Measurements from ENCODE around the gene ATP7B.

Gene ATP7B

GRCh38 chr13:51943721-51944120, 67.5 kb downstream of the ATP7B start:
- DNase-seq, result no peak

DNA sequence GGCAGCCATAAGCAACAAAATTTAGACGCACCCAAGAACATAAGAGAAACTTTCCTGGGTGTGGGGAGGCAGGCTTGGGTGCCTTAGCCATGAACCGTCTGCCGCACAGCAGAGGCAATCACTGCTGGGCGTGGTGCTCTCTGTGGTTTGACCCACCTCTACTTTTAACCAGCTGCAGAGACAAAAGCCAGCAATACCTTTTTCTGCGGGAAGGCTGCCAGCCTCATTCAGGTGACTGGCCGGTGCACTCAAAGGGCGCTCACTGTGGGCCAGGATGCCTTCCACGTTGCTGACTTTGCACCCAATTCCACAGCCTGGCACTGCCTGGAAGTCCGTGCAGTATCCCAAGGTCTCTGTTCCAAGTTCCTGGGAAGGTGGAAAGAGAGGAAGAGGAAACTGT, 69.1 kb downstream of the ATP7B start:
- no peak for DNase-seq

DNA sequence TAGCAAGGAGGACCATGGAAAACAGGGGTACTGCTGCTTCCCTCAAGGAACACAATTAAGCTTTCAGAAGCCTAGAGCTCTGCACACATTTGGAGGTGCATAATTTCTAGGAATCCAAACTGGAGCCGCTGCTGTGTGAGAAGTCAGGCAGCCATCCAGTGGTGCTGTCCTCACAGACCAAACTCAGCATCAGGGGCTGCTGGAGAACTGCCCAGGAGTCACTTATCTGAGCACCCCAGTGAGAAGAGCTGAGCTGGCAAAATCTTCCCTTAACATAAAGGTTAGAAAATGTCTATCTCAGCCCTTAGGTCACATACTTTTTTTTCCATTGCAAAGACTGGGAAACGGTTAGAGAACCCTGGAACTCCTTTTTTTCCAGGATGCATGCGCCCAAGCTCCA, 72.8 kb downstream of the ATP7B start:
- DNase-seq, result no peak

DNA sequence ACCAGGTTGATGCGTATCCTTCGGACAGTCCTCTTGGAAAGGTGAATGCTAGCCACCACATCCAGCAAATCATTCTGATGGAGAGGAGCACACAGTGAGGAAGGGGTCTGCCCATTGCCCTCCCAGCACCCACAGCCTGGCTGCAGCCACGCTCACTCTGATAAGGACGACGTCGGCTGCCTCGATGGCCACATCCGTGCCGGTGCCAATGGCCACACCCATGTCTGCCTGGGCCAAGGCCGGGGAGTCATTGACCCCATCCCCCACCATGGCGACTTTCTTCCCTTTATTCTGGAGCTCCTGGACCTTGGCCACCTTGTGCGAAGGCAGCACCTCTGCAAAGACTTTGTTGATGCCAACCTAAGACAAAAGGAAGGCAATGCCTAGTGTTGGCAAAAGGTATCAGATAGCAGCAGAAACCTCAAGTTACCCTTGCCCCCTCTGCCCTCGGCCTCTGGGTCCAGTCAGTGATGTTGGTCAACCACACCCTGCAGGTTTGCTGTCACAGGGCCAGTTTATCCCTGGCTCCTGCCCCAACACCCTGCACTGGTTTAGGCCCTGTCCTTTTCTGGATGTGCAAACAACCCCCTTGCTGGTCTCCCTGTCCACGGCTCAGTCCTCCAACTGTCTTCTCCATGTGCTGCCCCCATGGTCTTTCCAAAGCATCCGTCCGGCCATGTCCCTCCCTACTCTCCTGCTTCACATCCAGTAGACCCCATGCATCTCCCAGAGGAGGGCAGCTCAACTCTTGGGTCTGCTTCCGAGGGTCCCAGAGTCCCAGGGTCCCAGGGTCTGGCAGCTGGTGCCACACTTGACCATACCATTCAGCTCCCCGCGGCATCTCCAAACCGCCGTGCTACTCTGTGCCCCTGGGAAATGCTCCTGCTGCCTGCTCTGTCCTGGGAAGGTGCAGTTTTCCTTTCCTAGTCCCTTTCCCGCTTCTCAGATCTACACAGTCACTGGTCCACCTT, 73.6 kb downstream of the ATP7B start:
- DNase-seq, result no peak

- DNase-seq, result no peak
Measured at GRCh38 chr13:51935326-51936171, 75.7 kb downstream of the ATP7B start.

DNA sequence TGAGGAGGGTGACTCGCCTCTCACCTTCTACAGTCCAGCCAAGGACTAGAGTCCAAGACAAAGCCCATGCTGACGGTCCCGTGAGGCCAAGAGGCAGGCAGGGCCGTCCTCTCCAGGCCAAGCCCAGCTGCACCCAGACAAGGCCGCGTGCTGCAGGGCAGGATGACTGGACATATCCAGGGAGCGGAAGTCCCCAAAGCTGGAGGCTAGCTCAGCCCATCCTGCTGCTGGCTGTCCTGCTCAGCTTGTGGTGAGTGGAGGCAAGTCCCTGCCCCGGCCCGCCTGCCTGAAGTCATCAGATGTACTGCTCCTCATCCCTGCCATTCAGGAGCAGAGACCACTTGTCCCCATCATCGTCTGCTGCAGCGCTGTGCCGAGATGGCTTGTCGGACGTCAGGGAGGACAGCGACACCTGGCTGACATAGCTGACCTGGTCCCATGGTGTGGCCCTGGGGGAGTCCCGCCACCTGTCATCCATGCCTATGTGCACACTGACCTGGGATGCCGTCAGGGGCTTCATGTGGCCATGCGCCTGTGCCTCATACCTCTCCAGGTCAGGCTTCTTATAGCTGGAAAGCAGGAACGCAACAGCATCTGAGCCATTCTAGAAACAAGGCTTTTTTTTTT, 76.7 kb downstream of the ATP7B start:
- no peak for DNase-seq

DNA sequence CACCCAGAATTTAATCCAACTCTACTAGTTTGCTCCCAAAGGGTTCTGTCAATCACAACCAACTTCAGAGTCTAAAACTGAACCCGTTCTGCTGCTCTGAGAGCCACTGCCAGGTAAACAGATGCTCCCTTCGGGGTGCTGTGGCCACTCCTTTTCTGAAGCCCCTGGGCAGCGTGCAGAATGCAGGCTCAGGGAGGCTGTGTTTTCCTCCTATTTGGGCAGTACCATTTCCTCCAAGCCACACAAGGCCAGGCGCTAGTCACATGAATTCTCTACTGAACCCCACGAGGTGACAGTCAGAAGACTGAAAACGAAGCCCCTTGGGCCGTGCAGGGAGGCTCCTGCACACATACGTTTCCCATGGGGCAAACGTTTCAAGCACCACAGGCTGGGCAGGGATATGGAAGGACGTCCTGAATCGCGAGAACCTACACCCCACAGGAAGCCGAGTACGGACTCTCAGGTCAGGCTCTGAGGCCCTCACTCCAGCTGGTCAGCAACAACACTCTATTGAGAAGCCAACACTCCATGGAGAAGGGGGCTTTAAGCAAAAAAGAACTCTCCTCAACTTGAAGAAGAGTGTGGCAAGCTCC, 77.7 kb downstream of the ATP7B start:
- no peak for DNase-seq

- DNase-seq, result no peak
Measured at GRCh38 chr13:51932231-51932630, 79.0 kb downstream of the ATP7B start.

DNA sequence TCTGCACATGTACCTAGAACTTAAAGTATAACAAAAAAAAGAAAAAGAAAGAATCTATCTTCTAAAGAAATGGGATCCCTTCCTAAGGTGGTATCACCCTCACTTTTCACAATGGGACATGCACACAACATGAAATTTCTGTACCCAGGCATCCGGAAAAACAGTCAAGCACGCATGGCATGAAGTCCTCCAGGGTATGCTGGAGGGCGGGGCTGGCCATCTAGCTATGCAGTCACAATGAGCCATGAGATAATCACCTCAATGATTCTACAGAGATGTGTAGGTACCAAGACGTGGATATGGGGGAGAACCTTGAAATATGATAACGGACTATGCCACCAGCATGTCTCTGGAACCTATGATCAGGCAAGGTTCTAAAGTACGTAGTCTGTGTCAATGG, 79.6 kb downstream of the ATP7B start:
- DNase-seq, result no peak

- no peak for DNase-seq
Measured at GRCh38 chr13:51929699-51930098, 81.6 kb downstream of the ATP7B start.

DNA sequence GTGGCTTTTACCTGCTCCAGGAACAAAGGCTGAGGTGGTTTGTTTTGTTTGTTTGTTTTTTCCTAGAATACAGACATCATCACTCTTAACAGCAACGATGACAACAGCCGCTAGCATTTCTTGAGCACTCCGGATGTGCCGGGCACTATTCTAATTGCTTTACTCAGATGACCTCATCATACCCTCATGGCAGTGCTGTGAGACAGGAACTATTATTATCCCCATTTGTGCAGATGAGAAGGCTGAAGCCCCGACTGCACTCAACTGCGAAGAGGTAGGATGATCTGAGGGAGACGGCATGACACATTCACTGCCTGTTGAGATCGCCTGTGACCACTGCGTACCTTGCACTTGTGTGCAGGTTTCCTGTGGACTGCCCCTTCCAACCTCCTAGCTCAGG, 83.0 kb downstream of the ATP7B start:
- DNase-seq, result no peak

DNA sequence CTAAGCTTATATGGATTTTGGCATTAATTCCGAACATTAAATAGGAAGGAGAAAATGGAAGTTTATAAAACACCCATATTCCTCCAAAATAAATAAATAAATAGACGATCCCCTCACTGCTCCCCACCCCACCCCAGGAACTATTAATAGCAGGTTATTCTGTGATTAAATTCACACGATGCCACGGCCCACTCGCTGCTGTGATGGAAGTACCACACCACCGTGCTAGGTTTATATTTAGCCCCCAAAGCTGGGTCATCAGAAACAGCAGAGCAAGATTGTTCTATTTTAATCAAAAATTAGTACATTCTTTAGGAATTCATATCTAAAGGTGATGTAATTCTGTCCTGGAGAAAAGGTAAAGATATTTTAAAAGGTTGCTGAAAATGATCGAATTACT, 84.1 kb downstream of the ATP7B start:
- no peak for DNase-seq

DNA sequence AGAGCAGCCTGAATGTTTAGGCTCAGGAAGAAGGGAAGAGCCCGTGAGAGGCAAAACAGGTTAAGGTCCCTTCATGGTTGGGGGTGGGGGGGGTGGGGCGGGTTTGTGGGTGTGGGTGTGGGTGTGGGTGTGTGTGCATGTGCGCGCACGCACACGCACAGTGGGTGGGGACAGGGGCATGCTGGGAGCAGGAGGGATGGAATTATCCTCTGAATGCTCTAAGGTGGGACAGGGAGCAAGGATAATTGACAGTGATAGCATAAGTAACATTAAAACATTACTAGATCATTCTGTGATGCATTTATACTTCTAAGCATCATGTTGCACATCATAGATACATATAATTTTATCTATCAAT, 84.7 kb downstream of the ATP7B start:
- DNase-seq, result no peak

GRCh38 chr13:51925865-51926527, 85.3 kb downstream of the ATP7B start:
- DNase-seq, result no peak

- no peak for DNase-seq
Measured at GRCh38 chr13:51924756-51925544, 86.3 kb downstream of the ATP7B start.

- peak; percentile 2 for DNase-seq
Measured at GRCh38 chr13:51923983-51924539, 87.2 kb downstream of the ATP7B start.

DNA sequence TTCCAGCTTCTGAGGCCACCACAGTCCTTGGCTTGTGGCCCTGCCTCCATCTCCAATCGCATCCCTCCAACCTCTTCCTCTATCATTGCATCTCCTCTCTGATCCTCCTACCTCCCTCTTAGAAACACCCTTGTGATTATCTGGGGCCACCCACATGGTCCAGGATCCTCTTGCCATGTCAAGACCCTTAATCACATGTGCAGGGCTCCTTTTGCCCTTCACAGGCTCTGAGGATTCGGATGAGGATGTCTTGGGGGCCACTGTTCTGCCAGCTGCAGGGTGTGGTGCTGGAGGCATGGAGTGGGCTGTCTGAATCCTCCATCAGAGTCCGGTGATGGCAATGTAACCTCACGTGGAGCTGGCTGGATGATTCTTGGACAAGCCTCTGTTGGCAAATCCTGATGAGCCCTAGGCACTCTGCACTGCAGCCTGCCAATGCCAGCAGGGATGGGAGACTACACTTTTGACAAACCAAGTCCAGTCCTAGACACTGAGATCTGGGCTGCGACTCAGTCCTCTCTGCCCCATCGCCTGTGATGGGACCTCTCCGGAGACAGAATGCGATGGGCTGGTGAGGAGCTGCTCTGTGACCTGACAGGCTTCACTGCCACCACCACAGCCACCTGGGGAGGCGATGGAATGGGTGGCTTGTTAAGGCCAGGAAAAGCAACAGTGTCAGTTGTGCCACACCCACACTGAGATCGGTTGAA, 88.3 kb downstream of the ATP7B start:
- no peak for DNase-seq

DNA sequence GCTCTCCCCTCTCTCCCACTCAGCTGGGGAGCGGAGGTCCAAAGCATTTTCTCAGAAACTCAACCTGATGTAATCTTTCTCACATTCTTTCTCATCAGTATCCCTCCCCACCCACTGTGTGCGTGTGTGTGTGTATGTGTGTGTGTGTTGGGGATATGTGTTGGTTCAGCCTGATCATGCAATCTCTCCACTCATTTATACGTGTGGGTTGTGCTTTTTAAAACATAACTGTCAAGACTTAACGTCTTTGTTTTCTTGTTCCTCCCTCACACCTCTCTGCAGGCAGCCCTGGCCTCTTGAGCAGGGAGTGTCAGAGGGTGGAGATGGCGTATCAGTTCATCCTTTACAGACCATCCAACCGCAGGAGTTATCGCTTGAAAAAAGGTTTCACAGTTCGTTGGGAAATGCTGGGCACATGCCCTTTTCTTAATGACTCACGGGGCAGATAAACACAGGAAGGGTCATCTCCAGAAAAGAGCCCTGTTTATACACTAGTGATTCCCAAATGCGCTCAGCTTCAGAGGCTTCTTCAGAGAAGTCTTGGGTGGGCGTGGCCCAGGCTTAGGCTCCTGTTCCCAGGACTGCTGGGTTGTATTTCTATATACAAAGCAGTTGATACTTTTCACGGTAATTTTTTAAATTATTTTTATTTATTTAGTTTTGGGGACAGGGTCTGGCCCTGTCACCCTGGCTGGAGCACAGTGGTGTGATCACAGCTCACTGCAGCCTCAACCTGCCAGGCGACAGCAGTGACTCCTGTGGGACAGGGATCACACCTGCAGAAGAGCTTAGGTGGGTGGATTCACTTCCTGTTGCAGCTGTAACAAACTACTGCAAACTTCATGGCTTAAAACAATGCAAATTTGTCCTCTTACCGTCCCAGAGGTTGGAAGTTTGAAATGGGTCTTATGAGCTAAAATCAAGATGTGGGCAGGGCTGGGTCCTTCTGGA, 89.2 kb downstream of the ATP7B start:
- DNase-seq, result no peak

GRCh38 chr13:51920786-51921185, 90.5 kb downstream of the ATP7B start:
- no peak for DNase-seq
